22Rv1 (cell line): ENCODE results near the gene CETP.

Experiments used
- H3K27ac ChIP-seq: fragments of 450-650 bp; 2 replicates; pipeline ENCODE4 v1.5.1; 2017
- CTCF ChIP-seq: fragments of 450-650 bp; IDR thresholded peaks from 2 replicates; pipeline ENCODE4 v1.5.1; 2017; ENCODE audit warnings: mild to moderate bottlenecking
- ZFX ChIP-seq: fragments of 450-650 bp; IDR thresholded peaks from 2 replicates; pipeline ENCODE4 v1.6.1; 2017; ENCODE audit warnings: antibody characterized with exemption, borderline replicate concordance

CETP gene

DNA sequence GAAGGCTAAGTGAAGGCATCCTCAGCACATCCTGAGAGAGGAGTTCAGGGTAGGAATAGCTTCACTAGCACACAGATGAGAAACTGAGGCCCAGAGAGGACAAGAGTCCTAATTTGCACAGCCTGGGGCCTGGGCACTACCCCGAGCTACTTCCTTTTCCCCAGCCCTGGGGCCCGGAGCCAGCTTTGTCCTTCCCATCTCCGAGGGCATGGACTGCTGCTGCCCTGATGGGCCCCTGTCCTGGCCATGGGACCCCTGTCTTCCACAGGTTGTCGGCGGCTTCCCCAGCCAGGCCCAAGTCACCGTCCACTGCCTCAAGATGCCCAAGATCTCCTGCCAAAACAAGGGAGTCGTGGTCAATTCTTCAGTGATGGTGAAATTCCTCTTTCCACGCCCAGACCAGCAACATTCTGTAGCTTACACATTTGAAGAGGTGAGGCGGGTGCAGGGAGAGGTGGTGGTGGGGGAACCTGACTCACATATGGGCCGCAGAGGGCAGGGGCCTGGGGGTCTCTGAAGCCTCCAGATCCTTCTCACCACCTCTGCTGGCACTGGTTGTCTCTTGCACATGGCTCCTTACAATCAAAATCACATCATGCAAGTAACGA lies 16.2 kb downstream of the CETP start:
- no peak for TF ChIP-seq CTCF
- no peak for TF ChIP-seq ZFX
- no peak overlapping the region for H3K27ac ChIP-seq

DNA sequence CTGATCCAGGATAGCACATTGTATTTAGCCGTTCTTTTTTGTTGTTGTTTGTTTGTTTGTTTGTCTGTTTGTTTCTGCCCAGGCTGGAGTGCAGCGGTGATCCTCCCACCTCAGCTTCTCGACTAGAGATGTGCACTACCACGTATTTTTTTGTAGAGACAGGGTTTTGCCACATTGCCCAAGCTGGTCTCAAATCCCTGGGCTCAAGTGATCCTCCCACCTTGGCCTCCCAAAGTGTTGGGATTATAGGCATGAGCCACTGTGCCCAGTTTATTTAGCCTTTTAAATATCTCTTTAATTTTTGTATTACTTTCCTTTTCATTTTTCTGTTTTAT lies 18.4 kb downstream of the CETP start:
- TF ChIP-seq ZFX: no peak
- TF ChIP-seq CTCF: no peak
- H3K27ac ChIP-seq: no peak overlapping the region

GRCh38 chr16:56980792-56981724 lies 19.3 kb downstream of the CETP start:
- no peak for TF ChIP-seq CTCF
- no peak for TF ChIP-seq ZFX
- H3K27ac ChIP-seq: no peak overlapping the region

GRCh38 chr16:56981729-56982271 lies 20.1 kb downstream of the CETP start:
- H3K27ac ChIP-seq: no peak overlapping the region
- TF ChIP-seq CTCF (no peak), ZFX (no peak)

- H3K27ac ChIP-seq: no peak overlapping the region
- TF ChIP-seq CTCF (no peak), ZFX (no peak)
Observed at GRCh38 chr16:56982695-56983094, 20.9 kb downstream of the CETP start.

GRCh38 chr16:56983211-56983751 lies 21.5 kb downstream of the CETP start:
- no peak for TF ChIP-seq CTCF
- TF ChIP-seq ZFX: no peak
- H3K27ac ChIP-seq: no peak overlapping the region
